Left lung (tissue), 10 donors: Measurements from ENCODE around the gene CBX6. TPM values are rescaled to one million over a fixed set of nuclear protein-coding genes. Genes with fewer than 3 reads are reported as not detected.

Source experiments
- ATAC-seq: fragments of 200-7000 bp; cut with Tn5 transposase; one replicate; pipeline ENCODE4 v1.9.1; 2020; ENCODE audit warnings: moderate library complexity
- DNase-seq, 4 donors: peaks; one replicate each; pipeline ENCODE4 v3.0.0-alpha.2; 2013 to 2020
- H3K27ac ChIP-seq, 2 donors: fragments of 200-600 bp; sonication (generic) in 1 of 2; one replicate each; pipeline versions ENCODE4 v1.5.0 to v1.8.0; 2020 to 2021
- H3K27me3 ChIP-seq, 2 donors: fragments of 200-600 bp; sonication (generic) in 1 of 2; one replicate each; pipeline versions ENCODE4 v1.5.0 to v1.8.0; 2020 to 2021
- H3K36me3 ChIP-seq, 2 donors: fragments of 200-600 bp; sonication (generic) in 1 of 2; one replicate each; pipeline versions ENCODE4 v1.5.0 to v1.8.0; 2020 to 2021
- H3K4me1 ChIP-seq, 2 donors: fragments of 200-600 bp; one replicate each; pipeline ENCODE4 v1.8.0; 2021
- H3K4me3 ChIP-seq, 2 donors: fragments of 200-600 bp; sonication (generic) in 1 of 2; one replicate each; pipeline versions ENCODE4 v1.5.0 to v1.8.0; 2020 to 2021; ENCODE audit warnings: mild to moderate bottlenecking in 1 of 2
- H3K9me3 ChIP-seq, 2 donors: fragments of 200-600 bp; sonication (generic) in 1 of 2; one replicate each; pipeline versions ENCODE4 v1.5.0 to v1.8.0; 2020 to 2021
- intact Hi-C, 2 donors: fragments of 100-400 bp; cut with DNase I; formaldehyde crosslinking; loops; one replicate each; pipeline versions ENCODE4 v1.11.2 to v1.14.2; 2022
- polyA plus RNA-seq, 6 donors: library from polyadenylated mRNA; unstranded; fragments of 120-200 nt; gene quantifications; one replicate each; pipeline ENCODE4 v1.2.1, GENCODE V29; 2013; ENCODE audit not compliant: insufficient read length in 6 of 6
- total RNA-seq, 2 donors: library from RNA; stranded (reverse); fragmentation: NEBNext Ultra II Directional; extraction: Animal tissue kit (Norgen Biotek cat#: 25700); gene quantifications; one replicate each; pipeline ENCODE4 v1.2.1, GENCODE V29; 2021
- TF ChIP-seq, protein P1 (sequence below), 2 donors: fragments of 200-600 bp; sonication (generic) in 1 of 2; IDR thresholded peaks; one replicate each; pipeline versions ENCODE4 v1.5.0 to v1.8.0; 2021; ENCODE audit warnings: antibody characterized with exemption in 2 of 2
- donor health status: DM: no; HTN: yes; CAD: no.
- donor health status: DM: no; HTN: no; CAD: no.

CBX6 gene
- total and polyA plus RNA-seq, 8 donors: 22.0 to 80.0 (median 43.6) TPM

DNA sequence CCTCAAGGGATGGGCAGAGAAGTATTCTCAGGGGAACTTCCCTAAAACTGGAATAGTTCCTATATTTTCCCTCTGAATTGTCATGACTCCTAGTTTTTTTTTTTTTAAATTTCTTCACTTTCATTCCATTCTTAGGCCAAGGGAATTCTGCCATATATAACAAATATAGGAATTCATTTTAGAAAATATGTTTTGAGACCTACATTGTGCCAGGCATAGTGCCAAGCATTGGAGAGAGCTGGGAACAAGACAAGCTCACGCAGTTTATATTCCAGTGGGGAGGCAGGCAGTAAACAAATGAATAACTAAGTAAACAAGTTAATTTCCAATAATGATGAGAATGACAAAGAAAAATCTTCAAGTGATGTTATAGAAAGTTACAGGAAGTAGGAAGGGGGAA lies 25.6 kb downstream of the CBX6 start:
- Histone ChIP-seq H3K4me1 (peaks cover 0 to 16% of the 10 kb centered on the region in 2 donors), H3K27ac (no peak overlapping the region), H3K9me3 (no peaks in the 10 kb centered on the region), H3K4me3 (no peak overlapping the region), H3K27me3 (peaks cover 16 to 66% of the 10 kb centered on the region in 2 donors), H3K36me3 (no peaks in the 10 kb centered on the region)
- ATAC-seq: no peak
- no peak for DNase-seq
- TF ChIP-seq, protein P1, sequence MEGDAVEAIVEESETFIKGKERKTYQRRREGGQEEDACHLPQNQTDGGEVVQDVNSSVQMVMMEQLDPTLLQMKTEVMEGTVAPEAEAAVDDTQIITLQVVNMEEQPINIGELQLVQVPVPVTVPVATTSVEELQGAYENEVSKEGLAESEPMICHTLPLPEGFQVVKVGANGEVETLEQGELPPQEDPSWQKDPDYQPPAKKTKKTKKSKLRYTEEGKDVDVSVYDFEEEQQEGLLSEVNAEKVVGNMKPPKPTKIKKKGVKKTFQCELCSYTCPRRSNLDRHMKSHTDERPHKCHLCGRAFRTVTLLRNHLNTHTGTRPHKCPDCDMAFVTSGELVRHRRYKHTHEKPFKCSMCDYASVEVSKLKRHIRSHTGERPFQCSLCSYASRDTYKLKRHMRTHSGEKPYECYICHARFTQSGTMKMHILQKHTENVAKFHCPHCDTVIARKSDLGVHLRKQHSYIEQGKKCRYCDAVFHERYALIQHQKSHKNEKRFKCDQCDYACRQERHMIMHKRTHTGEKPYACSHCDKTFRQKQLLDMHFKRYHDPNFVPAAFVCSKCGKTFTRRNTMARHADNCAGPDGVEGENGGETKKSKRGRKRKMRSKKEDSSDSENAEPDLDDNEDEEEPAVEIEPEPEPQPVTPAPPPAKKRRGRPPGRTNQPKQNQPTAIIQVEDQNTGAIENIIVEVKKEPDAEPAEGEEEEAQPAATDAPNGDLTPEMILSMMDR (IDR thresholded peaks at IDR 0.05): no peak
- intact Hi-C loops: no loop called here

DNA sequence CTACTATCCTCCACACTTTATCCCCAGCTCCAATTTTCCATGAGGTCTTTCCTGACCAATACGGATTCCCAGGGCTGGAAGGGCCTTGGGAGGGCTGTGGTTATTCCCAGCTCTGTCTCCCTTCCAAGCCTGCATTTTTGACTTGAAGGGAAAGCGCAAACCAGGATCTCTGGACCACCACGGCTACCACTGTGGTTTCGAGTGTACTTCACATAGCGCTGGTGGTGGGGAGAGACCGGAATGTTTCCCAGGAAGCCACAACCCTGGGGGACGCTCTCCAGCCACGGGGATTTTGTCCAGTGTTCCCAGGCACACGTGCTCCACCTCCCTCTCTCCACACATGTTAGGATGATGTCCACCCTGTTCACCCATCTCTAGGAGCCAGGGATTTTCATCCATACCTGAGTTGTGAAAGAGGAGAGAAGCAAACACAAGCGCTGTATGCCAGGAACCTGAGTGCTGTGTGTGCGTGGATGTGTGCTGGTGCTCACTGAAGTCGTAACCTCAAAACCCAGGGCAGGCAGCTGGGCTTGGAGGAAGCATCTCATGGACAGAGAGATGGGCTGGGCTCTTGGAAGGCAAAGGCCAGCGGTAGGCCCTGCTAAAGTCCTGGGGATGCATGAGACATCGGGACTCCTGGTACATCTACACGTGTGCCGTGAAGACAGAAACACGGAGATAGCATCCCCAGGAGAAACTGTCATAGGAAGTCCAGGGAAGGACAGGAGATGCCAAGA lies 26.8 kb downstream of the CBX6 start:
- Histone ChIP-seq H3K4me1 (peaks cover 0 to 16% of the 10 kb centered on the region in 2 donors), H3K36me3 (no peaks in the 10 kb centered on the region), H3K27ac (no peak overlapping the region), H3K27me3 (peaks cover 16 to 78% of the 10 kb centered on the region in 2 donors), H3K9me3 (no peaks in the 10 kb centered on the region), H3K4me3 (no peak overlapping the region)
- TF ChIP-seq, protein P1 (IDR thresholded peaks at IDR 0.05): no peak
- intact Hi-C loops: no loop called here
- DNase-seq (peak in 1 of 4 donors; percentile 21), ATAC-seq (no peak)

DNA sequence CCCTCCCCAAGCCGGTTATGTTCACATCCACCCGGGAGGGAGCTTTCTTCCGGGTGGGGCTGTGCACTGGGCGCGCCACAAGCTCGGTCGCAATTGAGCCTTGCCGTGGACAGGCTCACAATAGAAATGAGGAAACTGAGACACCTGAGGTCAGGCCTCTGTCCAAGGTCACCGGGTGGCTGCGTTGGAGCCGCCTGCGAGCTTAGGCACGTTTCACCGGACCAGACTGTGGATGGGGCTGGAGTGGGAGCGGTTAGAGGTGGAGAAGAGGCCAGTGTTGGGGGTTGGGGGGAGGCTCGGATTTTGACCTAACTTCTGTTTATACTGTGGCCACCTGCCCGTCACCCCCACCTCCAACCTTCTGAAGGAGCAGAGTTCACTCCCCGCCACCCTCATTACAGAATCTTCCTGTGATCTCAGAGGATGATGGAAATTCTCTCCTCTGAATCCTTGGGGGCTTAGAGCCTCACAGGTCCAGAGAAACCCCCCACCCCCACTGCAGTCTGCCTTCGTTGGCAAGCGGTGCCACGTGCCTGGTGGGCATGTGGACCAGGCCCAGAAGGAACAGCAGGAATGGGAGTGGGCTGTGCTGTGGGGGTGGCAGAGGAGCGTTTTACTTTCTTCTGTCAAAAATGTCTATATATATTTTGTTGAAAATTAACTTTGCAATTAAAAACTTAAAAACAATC lies 27.6 kb downstream of the CBX6 start:
- TF ChIP-seq, protein P1 (IDR thresholded peaks at IDR 0.05): no peak
- peak; percentile 8 for ATAC-seq
- DNase-seq: peak in 1 of 4 donors; percentile 34
- Histone ChIP-seq H3K4me3 (peak overlapping the region in 1 of 2 donors; percentile 42), H3K27ac (no peak overlapping the region), H3K27me3 (peaks cover 16 to 77% of the 10 kb centered on the region in 2 donors), H3K9me3 (no peaks in the 10 kb centered on the region), H3K36me3 (no peaks in the 10 kb centered on the region), H3K4me1 (peaks cover 0 to 16% of the 10 kb centered on the region in 2 donors)
- intact Hi-C loops: no loop called here

DNA sequence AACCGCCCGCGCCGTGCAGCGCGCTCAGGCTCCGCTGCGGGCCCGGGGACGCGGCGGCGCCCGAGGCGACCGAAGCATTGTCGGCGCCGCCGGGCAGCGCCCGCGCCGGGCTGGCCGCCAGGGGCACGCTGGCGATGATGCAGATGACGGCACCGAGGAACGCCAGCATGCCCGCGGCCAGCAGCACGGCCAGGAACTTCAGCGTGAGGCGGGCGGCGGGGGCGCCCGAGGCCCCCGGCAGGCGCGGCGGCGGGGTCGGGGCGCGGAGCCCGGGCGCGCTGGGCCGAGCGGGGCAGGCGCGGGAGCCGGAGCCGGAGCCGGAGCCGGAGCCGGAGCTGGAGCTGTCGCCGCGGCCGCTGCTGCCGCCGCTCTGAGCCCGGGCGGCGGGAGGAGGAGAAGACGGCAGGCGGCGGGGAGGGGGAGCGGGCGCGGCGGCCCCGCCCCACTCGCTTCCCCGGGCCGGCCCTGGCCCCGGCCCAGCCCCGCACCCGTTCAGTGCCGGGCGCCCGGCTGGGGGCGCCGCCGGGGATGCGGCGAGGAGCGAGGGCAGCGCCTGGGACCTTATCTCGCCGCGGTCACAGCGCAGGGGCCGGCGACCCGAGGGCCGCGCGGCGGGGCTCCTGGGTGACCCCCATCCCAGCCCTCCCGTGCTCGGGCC lies 28.2 kb downstream of the CBX6 start, which contains the start of gene NPTXR:
TSS of gene NPTXR (minus strand) at position 372 of the 658 bp plus-strand sequence.
- DNase-seq (peak in 3 of 4 donors; percentile 42 to 84 (median 68)), ATAC-seq (peak; percentile 73)
- Histone ChIP-seq H3K9me3 (no peaks in the 10 kb centered on the region), H3K27me3 (peaks cover 16 to 79% of the 10 kb centered on the region in 2 donors), H3K27ac (no peak within 1 kb of the TSS), H3K4me1 (peaks cover 0 to 16% of the 10 kb centered on the region in 2 donors), H3K36me3 (no peaks in the 10 kb centered on the region), H3K4me3 (peak within 1 kb of the TSS; percentile 22 to 42)
- intact Hi-C loops: no loop called here
- TF ChIP-seq, protein P1 (IDR thresholded peaks at IDR 0.05): no peak
